DND-41 (cell line): ENCODE data around the gene PWWP2B.

Experiments used
- ATAC-seq: fragments of 200-7000 bp; cut with Tn5 transposase; 3 replicates; pipeline ENCODE4 v1.9.1; 2021; ENCODE audit warnings: low read depth; ENCODE audit not compliant: insufficient read depth
- DNase-seq: peaks from one replicate; pipeline ENCODE4 v3.0.0-alpha.2; 2020
- H2AFZ ChIP-seq: 2 replicates; pipeline ENCODE4 v1.6.0; 2012; ENCODE audit warnings: low read depth, low read length
- H3K27ac ChIP-seq: 2 replicates; pipeline ENCODE4 v1.5.1; 2012; ENCODE audit warnings: low read length, inconsistent platforms
- H3K27me3 ChIP-seq: fragments of 200-600 bp; sonication (generic); 2 replicates; pipeline ENCODE4 v1.6.0; 2012; ENCODE audit warnings: low read length, mild to moderate bottlenecking, inconsistent platforms; ENCODE audit not compliant: insufficient read depth, poor library complexity
- H3K36me3 ChIP-seq: 2 replicates; pipeline ENCODE4 v1.5.1; 2012; ENCODE audit warnings: low read length, inconsistent platforms; ENCODE audit not compliant: insufficient read depth
- H3K4me1 ChIP-seq: 2 replicates; pipeline ENCODE4 v1.5.1; 2012; ENCODE audit warnings: mild to moderate bottlenecking, low read length; ENCODE audit not compliant: insufficient read depth
- H3K4me2 ChIP-seq: 2 replicates; pipeline ENCODE4 v1.6.0; 2012; ENCODE audit warnings: mild to moderate bottlenecking, moderate library complexity, low read length, inconsistent platforms; ENCODE audit not compliant: insufficient read depth
- H3K4me3 ChIP-seq, 2 experiments: fragments of 200-600 bp in 1 of 2; shearing (Covaris generic) in 1 of 2; 2 replicates each; pipeline ENCODE4 v1.5.1; 2012 to 2016; ENCODE audit warnings: inconsistent platforms in 2 of 2, low read length in 2 of 2, mild to moderate bottlenecking in 2 of 2, low read depth in 1 of 2, moderate library complexity in 1 of 2
- H3K79me2 ChIP-seq: 2 replicates; pipeline ENCODE4 v1.6.0; 2012; ENCODE audit warnings: low read length, inconsistent platforms; ENCODE audit not compliant: insufficient read depth
- H3K9ac ChIP-seq: 2 replicates; pipeline ENCODE4 v1.6.0; 2012; ENCODE audit warnings: low read depth, mild to moderate bottlenecking, inconsistent platforms, low read length, moderate library complexity
- H3K9me3 ChIP-seq: 2 replicates; pipeline ENCODE4 v1.5.1; 2012; ENCODE audit warnings: low read length, moderate library complexity, mild to moderate bottlenecking, inconsistent platforms; ENCODE audit not compliant: insufficient read depth, severe bottlenecking
- H4K20me1 ChIP-seq: 2 replicates; pipeline ENCODE4 v1.6.0; 2012; ENCODE audit warnings: low read length; ENCODE audit not compliant: insufficient read depth
- EZH2 ChIP-seq: IDR thresholded peaks from 3 replicates; pipeline ENCODE4 v1.6.1; 2012; ENCODE audit warnings: borderline replicate concordance, low read depth, mild to moderate bottlenecking, moderate library complexity, low read length, inconsistent platforms; ENCODE audit not compliant: severe bottlenecking
- TF ChIP-seq, protein P1 (sequence below): IDR thresholded peaks from 2 replicates; pipeline ENCODE4 v1.5.1; 2012; ENCODE audit warnings: borderline replicate concordance, low read length, moderate library complexity, mild to moderate bottlenecking; ENCODE audit not compliant: poor library complexity, severe bottlenecking; ENCODE audit errors: extremely low read depth

Gene PWWP2B

GRCh38 chr10:132405463-132405991, 8.5 kb downstream of the PWWP2B start:
- DNase-seq, result no peak
- Histone ChIP-seq H3K27ac (no peak overlapping the region), H3K27me3 (no peaks in the 10 kb centered on the region), H3K36me3 (peaks cover 14% of the 10 kb centered on the region), H3K4me3 (no peak overlapping the region), H3K9me3 (no peaks in the 10 kb centered on the region), H4K20me1 (peaks cover 57% of the 10 kb centered on the region), H3K4me2 (no peak overlapping the region), H3K79me2 (0 out of 2 replicates have a peak, but pooled peaks cover 2% of the 10 kb centered on the region), H3K4me1 (no peaks in the 10 kb centered on the region), H2AFZ (no peak overlapping the region), H3K9ac (no peak overlapping the region)
- no peak for TF ChIP-seq EZH2
- TF ChIP-seq, protein P1, sequence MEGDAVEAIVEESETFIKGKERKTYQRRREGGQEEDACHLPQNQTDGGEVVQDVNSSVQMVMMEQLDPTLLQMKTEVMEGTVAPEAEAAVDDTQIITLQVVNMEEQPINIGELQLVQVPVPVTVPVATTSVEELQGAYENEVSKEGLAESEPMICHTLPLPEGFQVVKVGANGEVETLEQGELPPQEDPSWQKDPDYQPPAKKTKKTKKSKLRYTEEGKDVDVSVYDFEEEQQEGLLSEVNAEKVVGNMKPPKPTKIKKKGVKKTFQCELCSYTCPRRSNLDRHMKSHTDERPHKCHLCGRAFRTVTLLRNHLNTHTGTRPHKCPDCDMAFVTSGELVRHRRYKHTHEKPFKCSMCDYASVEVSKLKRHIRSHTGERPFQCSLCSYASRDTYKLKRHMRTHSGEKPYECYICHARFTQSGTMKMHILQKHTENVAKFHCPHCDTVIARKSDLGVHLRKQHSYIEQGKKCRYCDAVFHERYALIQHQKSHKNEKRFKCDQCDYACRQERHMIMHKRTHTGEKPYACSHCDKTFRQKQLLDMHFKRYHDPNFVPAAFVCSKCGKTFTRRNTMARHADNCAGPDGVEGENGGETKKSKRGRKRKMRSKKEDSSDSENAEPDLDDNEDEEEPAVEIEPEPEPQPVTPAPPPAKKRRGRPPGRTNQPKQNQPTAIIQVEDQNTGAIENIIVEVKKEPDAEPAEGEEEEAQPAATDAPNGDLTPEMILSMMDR, result no peak
- ATAC-seq, result no peak

GRCh38 chr10:132406181-132406580, 9.2 kb downstream of the PWWP2B start:
- no peak for TF ChIP-seq EZH2
- TF ChIP-seq, protein P1, result no peak
- ATAC-seq, result no peak
- H3K4me2 ChIP-seq, result no peak overlapping the region
- no peak overlapping the region for H2AFZ ChIP-seq
- peaks cover 14% of the 10 kb centered on the region for H3K36me3 ChIP-seq
- 0 out of 2 replicates have a peak, but pooled peaks cover 2% of the 10 kb centered on the region for H3K79me2 ChIP-seq
- no peak for DNase-seq
- no peak overlapping the region for H3K27ac ChIP-seq
- H3K9ac ChIP-seq, result no peak overlapping the region
- H3K27me3 ChIP-seq, result no peaks in the 10 kb centered on the region
- no peaks in the 10 kb centered on the region for H3K9me3 ChIP-seq
- H3K4me3 ChIP-seq, result no peak overlapping the region
- H4K20me1 ChIP-seq, result peaks cover 57% of the 10 kb centered on the region
- H3K4me1 ChIP-seq, result no peaks in the 10 kb centered on the region

GRCh38 chr10:132406750-132407149, 9.8 kb downstream of the PWWP2B start:
- TF ChIP-seq, protein P1, result no peak
- no peak for TF ChIP-seq EZH2
- peaks cover 58% of the 10 kb centered on the region for H4K20me1 ChIP-seq
- no peak overlapping the region for H3K27ac ChIP-seq
- no peaks in the 10 kb centered on the region for H3K27me3 ChIP-seq
- H3K9ac ChIP-seq, result no peak overlapping the region
- no peak overlapping the region for H3K4me3 ChIP-seq
- no peak overlapping the region for H2AFZ ChIP-seq
- ATAC-seq (no peak), DNase-seq (no peak)
- peaks cover 14% of the 10 kb centered on the region for H3K36me3 ChIP-seq
- H3K4me1 ChIP-seq, result no peaks in the 10 kb centered on the region
- H3K9me3 ChIP-seq, result no peaks in the 10 kb centered on the region
- H3K4me2 ChIP-seq, result no peak overlapping the region
- H3K79me2 ChIP-seq, result 0 out of 2 replicates have a peak, but pooled peaks cover 2% of the 10 kb centered on the region
